ENCODE measurements around the gene LILRA6.

GRCh38 chr19:54188215-54188871, 54.2 kb downstream of the LILRA6 start:
- TF ChIP-seq CTCF (IDR thresholded peaks at IDR 0.05; ENCODE audit: low read length), result no peak
- no peak for TF ChIP-seq EZH2 (IDR thresholded peaks at IDR 0.05; ENCODE audit: borderline replicate concordance, low read length)

Data from OCI-LY1 (cell line).